Panc1 (cell line): ENCODE results near the gene TUBB4B. TPM values are rescaled to one million over a fixed set of nuclear protein-coding genes. Genes with fewer than 3 reads are reported as not detected.

ENCODE experiments used
- ATAC-seq: fragments of 200-7000 bp; cut with Tn5 transposase; 2 replicates; pipeline ENCODE4 v1.9.1; 2020; ENCODE audit warnings: mild to moderate bottlenecking, moderate library complexity
- BruUV-seq: library from RNA; stranded (reverse); fragments of 400-500 nt; replicated peaks from 2 replicates; lab custom pipeline; 2021; lab: Mats Ljungman, UMichigan
- CTCF ChIA-PET: fragments of 300-600 bp; sonication (Branson Sonifier 250); formaldehyde crosslinking; loops from one replicate; lab custom pipeline; 2022; ENCODE audit warnings: antibody characterized with exemption; lab: Charles Lee
- POLR2A ChIA-PET: fragments of 300-600 bp; sonication (Branson Sonifier 250); formaldehyde crosslinking; loops from one replicate; lab custom pipeline; 2022; ENCODE audit warnings: antibody characterized with exemption; lab: Charles Lee
- DNase-seq: peaks from one replicate; pipeline ENCODE4 v3.0.0-alpha.2; 2010; ENCODE audit warnings: low read depth, low spot score
- H3K27ac ChIP-seq: 2 replicates; pipeline ENCODE4 v1.5.1; 2011; ENCODE audit warnings: mild to moderate bottlenecking, low read length, inconsistent platforms
- H3K27me3 ChIP-seq: fragments of 200-500 bp; sonication (Bioruptor generic); 2 replicates; pipeline ENCODE4 v1.6.0; 2014; ENCODE audit warnings: low read length, inconsistent platforms; ENCODE audit not compliant: control insufficient read depth, insufficient read depth
- H3K36me3 ChIP-seq: fragments of 200-500 bp; sonication (Bioruptor generic); 2 replicates; pipeline ENCODE4 v1.5.1; 2014; ENCODE audit warnings: inconsistent platforms, mild to moderate bottlenecking, low read length, moderate library complexity; ENCODE audit not compliant: control insufficient read depth, insufficient read depth
- H3K4me1 ChIP-seq: 2 replicates; pipeline ENCODE4 v1.5.1; 2011; ENCODE audit warnings: inconsistent platforms, mild to moderate bottlenecking, low read length, moderate library complexity; ENCODE audit not compliant: control insufficient read depth, insufficient read depth
- H3K4me3 ChIP-seq, 2 experiments: 2 replicates each; pipeline ENCODE4 v1.5.1; 2011 to 2012; ENCODE audit warnings: low read depth in 2 of 2, low read length in 2 of 2, mild to moderate bottlenecking in 2 of 2, inconsistent platforms in 1 of 2, moderate library complexity in 1 of 2
- H3K9me3 ChIP-seq: fragments of 200-500 bp; sonication (Bioruptor generic); 2 replicates; pipeline ENCODE4 v1.5.1; 2014; ENCODE audit warnings: low read depth, mild to moderate bottlenecking, inconsistent platforms, low read length, moderate library complexity; ENCODE audit not compliant: control insufficient read depth, insufficient read depth
- CTCF ChIP-seq: fragments of 450-650 bp; IDR thresholded peaks from 2 replicates; pipeline ENCODE4 v1.5.1; 2017; ENCODE audit warnings: mild to moderate bottlenecking
- POLR2AphosphoS5 ChIP-seq: IDR thresholded peaks from 2 replicates; pipeline ENCODE4 v1.6.1; 2012; ENCODE audit warnings: mild to moderate bottlenecking, low read depth, low read length, moderate library complexity
- REST ChIP-seq, 2 experiments: IDR thresholded peaks; 2 replicates each; pipeline ENCODE4 v1.6.1; 2011 to 2012; ENCODE audit warnings: low read depth in 2 of 2, control low read depth in 1 of 2, low read length in 1 of 2, mild to moderate bottlenecking in 1 of 2, moderate library complexity in 1 of 2; ENCODE audit not compliant: insufficient read depth in 1 of 2
- SIN3A ChIP-seq: IDR thresholded peaks from 2 replicates; pipeline ENCODE4 v1.6.1; 2012; ENCODE audit warnings: low read depth, mild to moderate bottlenecking, low read length, moderate library complexity, borderline replicate concordance; ENCODE audit not compliant: insufficient read depth
- TCF7L2 ChIP-seq: IDR thresholded peaks from 2 replicates; pipeline ENCODE4 v1.6.1; 2011; ENCODE audit warnings: mild to moderate bottlenecking, low read depth, low read length, inconsistent platforms
- in situ Hi-C: cut with HindIII; loops from 2 replicates; pipeline ENCODE4 v1.10.0; 2016; ENCODE audit warnings: low sequenced_read_pairs, low pct_unique_long_range_greater_than_20kb
- intact Hi-C: fragments of 100-400 bp; cut with micrococcal nuclease; formaldehyde crosslinking; loops from one replicate; pipeline ENCODE4 v1.10.0; 2022; ENCODE audit not compliant: unreplicated experiment
- total RNA-seq: library from RNA; stranded (reverse); gene quantifications from one replicate; pipeline ENCODE4 v1.2.1, GENCODE V29; 2021; ENCODE audit not compliant: unreplicated experiment

The TUBB4B gene
- total RNA-seq, 1 experiment from 2014 or later, result 265 TPM

- no peak overlapping the region for H3K4me3 ChIP-seq
- POLR2A ChIA-PET, result no interaction called here
- no peak overlapping the region for H3K27ac ChIP-seq
- intact Hi-C loops, result no loop called here
- no peaks in the 10 kb centered on the region for H3K27me3 ChIP-seq
- in situ Hi-C loops, result no loop called here
- H3K9me3 ChIP-seq, result no peaks in the 10 kb centered on the region
- ATAC-seq (no peak), DNase-seq (no peak)
- H3K36me3 ChIP-seq, result no peaks in the 10 kb centered on the region
- peaks cover 9% of the 10 kb centered on the region for H3K4me1 ChIP-seq
- TF ChIP-seq SIN3A (no peak), TCF7L2 (no peak), POLR2AphosphoS5 (no peak), REST (IDR thresholded peaks at IDR 0.05; ENCODE audit: insufficient read depth in 1 of 2, low read depth in 2 of 2, low read length in 1 of 2) (no peak), CTCF (no peak)
- BruUV-seq, result no TSS peak
- CTCF ChIA-PET, result interaction anchor here (0.6 kb wide), 1 partner anchor 100 kb away, joined by 4 read pairs; no protein-coding TSS in a partner anchor
Observed at GRCh38 chr9:137232101-137232500, 9.0 kb upstream of the TUBB4B start.

- H3K9me3 ChIP-seq, result no peaks in the 10 kb centered on the region
- H3K27ac ChIP-seq, result no peak overlapping the region
- POLR2A ChIA-PET, result no interaction called here
- DNase-seq, result no peak
- TF ChIP-seq REST (IDR thresholded peaks at IDR 0.05; ENCODE audit: insufficient read depth in 1 of 2, low read depth in 2 of 2, low read length in 1 of 2) (no peak), POLR2AphosphoS5 (no peak), SIN3A (no peak), TCF7L2 (no peak), CTCF (no peak)
- ATAC-seq, result no peak
- CTCF ChIA-PET, result interaction anchor here (0.6 kb wide), 1 partner anchor 101 kb away, joined by 4 read pairs; no protein-coding TSS in a partner anchor
- H3K4me1 ChIP-seq, result peaks cover 10% of the 10 kb centered on the region
- no peaks in the 10 kb centered on the region for H3K27me3 ChIP-seq
- no peak overlapping the region for H3K4me3 ChIP-seq
- intact Hi-C loops (no loop called here), in situ Hi-C loops (no loop called here)
- BruUV-seq, result no TSS peak
- no peaks in the 10 kb centered on the region for H3K36me3 ChIP-seq
Observed at GRCh38 chr9:137232510-137232909, 8.6 kb upstream of the TUBB4B start.
